Lung (tissue), 12 donors: ENCODE results near the gene FRY. TPM values are rescaled to one million over a fixed set of nuclear protein-coding genes. Genes with fewer than 3 reads are reported as not detected.

Experiments
- ATAC-seq: fragments of 200-7000 bp; cut with Tn5 transposase; one replicate; pipeline ENCODE4 v1.9.1; 2020; ENCODE audit warnings: moderate number of reproducible peaks; ENCODE audit not compliant: insufficient read depth, low FRiP score
- DNase-seq, 3 donors: peaks; one replicate each; pipeline ENCODE4 v3.0.0-alpha.2; 2013 to 2017
- H3K27ac ChIP-seq, 2 donors: one replicate each; pipeline ENCODE4 v1.5.1; 2013; ENCODE audit warnings: mild to moderate bottlenecking in 2 of 2, moderate library complexity in 2 of 2, control low read depth in 1 of 2, inconsistent platforms in 1 of 2, low read depth in 1 of 2, low read length in 1 of 2
- H3K27me3 ChIP-seq, 3 donors: one replicate each; pipeline ENCODE4 v1.5.1; 2013; ENCODE audit warnings: low read length in 2 of 3; ENCODE audit not compliant: control insufficient read depth in 3 of 3, insufficient read depth in 3 of 3
- H3K36me3 ChIP-seq, 4 donors: one replicate each; pipeline ENCODE4 v1.5.1; 2013; ENCODE audit warnings: low read length in 4 of 4, mild to moderate bottlenecking in 1 of 4, moderate library complexity in 1 of 4; ENCODE audit not compliant: control insufficient read depth in 4 of 4, insufficient read depth in 4 of 4
- H3K4me1 ChIP-seq, 5 donors: one replicate each; pipeline ENCODE4 v1.5.1; 2013; ENCODE audit warnings: low read length in 5 of 5, mild to moderate bottlenecking in 2 of 5, moderate library complexity in 1 of 5; ENCODE audit not compliant: control insufficient read depth in 5 of 5, insufficient read depth in 5 of 5
- H3K4me3 ChIP-seq: one replicate; pipeline ENCODE4 v1.5.1; 2013; ENCODE audit warnings: mild to moderate bottlenecking, control low read depth, moderate library complexity
- H3K9ac ChIP-seq, 2 donors: one replicate each; pipeline ENCODE4 v1.5.1; 2013; ENCODE audit warnings: low read length in 2 of 2, control low read depth in 1 of 2; ENCODE audit not compliant: insufficient read depth in 1 of 2
- H3K9me3 ChIP-seq, 4 donors: one replicate each; pipeline ENCODE4 v1.5.1; 2013; ENCODE audit warnings: low read length in 3 of 4, mild to moderate bottlenecking in 1 of 4, moderate library complexity in 1 of 4; ENCODE audit not compliant: control insufficient read depth in 4 of 4, insufficient read depth in 3 of 4
- WGBS, 2 donors: extraction: QIAGEN DNeasy Blood & Tissue Kit; methylation state at CpG; one replicate each; pipeline ENCODE4 v1.1.7; 2013; 5-methylcytosine and 5-hydroxymethylcytosine counted together
- polyA plus RNA-seq, 2 donors: library from polyadenylated mRNA; stranded (reverse); fragments of 200-250 nt; gene quantifications; one replicate each; pipeline ENCODE4 v1.2.1, GENCODE V29; 2013
- total RNA-seq, 2 donors: library from RNA; depleted of rRNA in 1 of 2; stranded (reverse); fragments of >200 nt in 1 of 2; gene quantifications; one replicate each; pipeline ENCODE4 v1.2.1, GENCODE V29; 2014 to 2021
- TF ChIP-seq, protein P1 (sequence below): IDR thresholded peaks from 2 replicates; pipeline ENCODE4 v1.5.1; 2012; ENCODE audit warnings: mild to moderate bottlenecking; ENCODE audit errors: control extremely low read depth, extremely low read depth
- donor health status: control.
- donor health status: control.
- donor health status: Bipolar disorder and iron deficiency.
- donor health status: healthy.
- donor health status: DM: yes; HTN: yes; CAD: no.

Gene FRY
- total and polyA plus RNA-seq, 4 donors: 7.4 to 79.6 (median 43.9) TPM

DNA sequence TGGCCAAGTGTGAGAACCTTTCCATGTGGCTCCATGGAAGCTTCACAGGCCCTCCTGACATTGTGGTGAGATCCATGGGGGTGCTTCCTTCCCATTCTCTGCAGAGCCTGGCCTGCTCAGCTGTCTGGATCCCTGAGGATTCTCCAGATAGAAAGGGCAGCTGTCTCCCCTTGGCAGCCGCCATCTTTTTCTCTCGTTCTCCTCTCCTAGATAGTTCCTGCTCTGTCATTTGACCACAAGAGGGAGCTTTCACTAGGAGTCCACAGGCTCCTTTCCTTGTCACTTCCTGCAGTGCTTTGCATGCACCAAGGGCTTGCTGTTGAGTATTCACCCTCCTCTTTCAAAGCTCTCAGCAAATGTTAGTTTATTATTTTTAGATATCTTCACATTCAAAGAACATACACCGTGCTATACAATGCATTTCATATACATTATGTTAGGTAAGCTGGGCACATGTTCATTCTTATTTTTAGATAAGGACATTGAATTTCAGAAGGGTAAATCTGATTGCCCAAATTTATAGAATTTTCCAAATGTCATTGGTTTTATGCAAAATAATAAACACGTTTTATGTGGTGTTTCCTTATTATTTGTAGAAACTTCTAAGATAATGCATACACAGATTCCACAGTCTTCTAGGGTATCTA lies 133.2 kb downstream of the FRY start:
- no peak overlapping the region for H3K27ac ChIP-seq
- ATAC-seq (peak; percentile 62), DNase-seq (peak; percentile 17 to 57 (median 53))
- peaks cover 0 to 20% (median 2%) of the 10 kb centered on the region in 5 donors for H3K4me1 ChIP-seq
- TF ChIP-seq, protein P1, sequence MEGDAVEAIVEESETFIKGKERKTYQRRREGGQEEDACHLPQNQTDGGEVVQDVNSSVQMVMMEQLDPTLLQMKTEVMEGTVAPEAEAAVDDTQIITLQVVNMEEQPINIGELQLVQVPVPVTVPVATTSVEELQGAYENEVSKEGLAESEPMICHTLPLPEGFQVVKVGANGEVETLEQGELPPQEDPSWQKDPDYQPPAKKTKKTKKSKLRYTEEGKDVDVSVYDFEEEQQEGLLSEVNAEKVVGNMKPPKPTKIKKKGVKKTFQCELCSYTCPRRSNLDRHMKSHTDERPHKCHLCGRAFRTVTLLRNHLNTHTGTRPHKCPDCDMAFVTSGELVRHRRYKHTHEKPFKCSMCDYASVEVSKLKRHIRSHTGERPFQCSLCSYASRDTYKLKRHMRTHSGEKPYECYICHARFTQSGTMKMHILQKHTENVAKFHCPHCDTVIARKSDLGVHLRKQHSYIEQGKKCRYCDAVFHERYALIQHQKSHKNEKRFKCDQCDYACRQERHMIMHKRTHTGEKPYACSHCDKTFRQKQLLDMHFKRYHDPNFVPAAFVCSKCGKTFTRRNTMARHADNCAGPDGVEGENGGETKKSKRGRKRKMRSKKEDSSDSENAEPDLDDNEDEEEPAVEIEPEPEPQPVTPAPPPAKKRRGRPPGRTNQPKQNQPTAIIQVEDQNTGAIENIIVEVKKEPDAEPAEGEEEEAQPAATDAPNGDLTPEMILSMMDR: no peak
- H3K9me3 ChIP-seq: no peaks in the 10 kb centered on the region
- 74 to 83% methylated on average over 4 of the region's 4 CpGs for WGBS, 2 donors
- H3K36me3 ChIP-seq: peaks cover 0 to 2% (median 0%) of the 10 kb centered on the region in 4 donors
- no peaks in the 10 kb centered on the region for H3K27me3 ChIP-seq
- no peak overlapping the region for H3K4me3 ChIP-seq
- H3K9ac ChIP-seq: no peak overlapping the region

DNA sequence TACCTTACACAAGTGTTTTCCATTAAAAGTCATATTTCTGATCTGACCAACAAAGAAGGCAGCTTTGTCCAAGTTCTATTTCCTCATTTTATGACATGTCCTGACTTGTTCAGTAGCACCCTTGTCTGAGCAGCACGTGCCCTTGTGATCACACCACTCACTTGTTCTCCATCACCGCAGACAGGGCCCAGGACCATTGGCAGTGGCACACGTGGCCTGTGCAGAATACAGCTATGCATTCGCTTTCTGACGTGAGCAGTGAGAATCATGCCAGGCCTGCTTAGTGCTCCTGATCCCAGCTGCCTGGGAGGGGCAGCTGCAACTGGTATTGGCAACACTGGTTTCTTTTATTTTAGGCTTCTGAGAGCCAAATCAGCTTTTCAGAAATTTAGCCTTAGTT lies 134.2 kb downstream of the FRY start:
- Histone ChIP-seq H3K9me3 (no peaks in the 10 kb centered on the region), H3K4me3 (no peak overlapping the region), H3K4me1 (peaks cover 0 to 22% (median 0%) of the 10 kb centered on the region in 5 donors), H3K36me3 (peaks cover 0 to 2% (median 0%) of the 10 kb centered on the region in 4 donors), H3K9ac (no peak overlapping the region), H3K27me3 (no peaks in the 10 kb centered on the region), H3K27ac (no peak overlapping the region)
- WGBS, 2 donors: 84 to 89% methylated on average over 5 of the region's 5 CpGs
- no peak for ATAC-seq
- DNase-seq: no peak
- TF ChIP-seq, protein P1: no peak

DNA sequence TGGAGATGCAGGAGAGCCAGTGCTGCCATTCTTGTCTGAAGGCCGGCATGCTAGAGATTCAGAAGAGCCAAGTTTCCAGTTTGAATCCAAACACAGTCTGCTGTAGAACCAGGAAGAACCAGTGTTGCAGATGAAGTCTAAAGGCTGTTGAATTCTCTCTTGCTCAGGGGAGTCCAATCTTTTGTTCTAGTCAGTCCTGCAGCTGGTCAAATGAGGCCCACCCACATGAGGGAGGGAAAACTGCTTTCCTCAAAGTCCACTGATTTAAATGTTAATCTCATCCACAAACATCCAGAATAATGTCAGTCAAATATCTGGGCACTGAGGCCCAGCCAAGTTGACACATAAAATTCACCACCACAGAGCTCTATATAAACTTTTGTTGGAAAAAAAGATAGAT lies 136.6 kb downstream of the FRY start:
- peaks cover 0 to 3% (median 1%) of the 10 kb centered on the region in 4 donors for H3K36me3 ChIP-seq
- H3K27me3 ChIP-seq: no peaks in the 10 kb centered on the region
- no peak overlapping the region for H3K4me3 ChIP-seq
- WGBS, 2 donors: 74 to 80% methylated on average over 1 of the region's 1 CpG
- ATAC-seq: no peak
- no peaks in the 10 kb centered on the region for H3K9me3 ChIP-seq
- no peak for DNase-seq
- H3K27ac ChIP-seq: peak overlapping the region in 1 of 2 donors; percentile 61
- H3K4me1 ChIP-seq: peaks cover 0 to 19% (median 0%) of the 10 kb centered on the region in 5 donors
- TF ChIP-seq, protein P1: no peak
- H3K9ac ChIP-seq: no peak overlapping the region
